HG02840 (cell line): ENCODE results near the gene UVRAG.

ENCODE experiments used
- ATAC-seq: cut with Tn5 transposase; IDR thresholded peaks from one replicate; pipeline ENCODE4 v1.9.1; 2021; ENCODE audit warnings: mild to moderate bottlenecking, moderate library complexity, moderate number of reproducible peaks; ENCODE audit not compliant: unreplicated experiment, low FRiP score

UVRAG gene

DNA sequence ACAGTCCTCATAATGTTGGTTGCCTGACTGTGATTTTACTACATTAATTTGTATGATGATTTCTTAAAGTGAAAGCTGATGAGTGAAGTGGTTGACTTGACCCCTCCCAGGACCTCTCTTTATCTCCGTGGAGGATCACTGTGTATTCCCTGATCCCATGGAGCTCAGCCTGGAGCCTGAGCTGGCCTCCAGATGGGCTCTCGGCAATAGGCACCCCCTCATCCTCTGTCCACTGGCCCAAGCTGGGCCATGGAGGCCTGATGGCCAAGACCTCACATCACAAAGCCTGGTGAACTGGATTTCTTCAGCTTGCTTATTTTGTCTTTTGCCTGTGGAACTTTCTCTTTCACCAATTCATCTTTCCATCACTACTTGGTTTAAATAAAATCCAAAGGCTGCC, 316.1 kb downstream of the UVRAG start:
- no peak for ATAC-seq

GRCh38 chr11:76131671-76132631, 316.9 kb downstream of the UVRAG start:
- ATAC-seq: no peak

- no peak for ATAC-seq
Measured at GRCh38 chr11:76134239-76134638, 319.2 kb downstream of the UVRAG start.

DNA sequence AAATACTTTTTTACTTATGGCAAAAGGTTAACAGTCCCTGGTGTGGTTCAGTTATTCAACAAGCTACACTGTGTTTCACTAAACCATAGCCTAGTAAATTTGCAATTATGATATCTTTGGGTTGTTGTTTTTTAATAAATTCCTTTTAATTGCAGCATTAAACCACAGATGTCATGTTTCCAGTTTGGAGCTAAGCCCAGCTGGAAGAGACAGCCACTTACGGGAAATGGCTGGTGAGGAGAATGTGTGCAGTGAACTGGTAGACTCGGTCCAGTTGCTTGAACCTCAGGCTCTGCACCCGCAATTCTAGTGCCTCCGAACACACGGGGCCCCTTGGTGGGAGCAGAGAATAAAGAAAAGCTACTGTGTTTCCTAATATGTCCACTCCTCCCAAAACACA, 320.5 kb downstream of the UVRAG start:
- no peak for ATAC-seq

GRCh38 chr11:76139314-76139713, 324.3 kb downstream of the UVRAG start:
- ATAC-seq: no peak

DNA sequence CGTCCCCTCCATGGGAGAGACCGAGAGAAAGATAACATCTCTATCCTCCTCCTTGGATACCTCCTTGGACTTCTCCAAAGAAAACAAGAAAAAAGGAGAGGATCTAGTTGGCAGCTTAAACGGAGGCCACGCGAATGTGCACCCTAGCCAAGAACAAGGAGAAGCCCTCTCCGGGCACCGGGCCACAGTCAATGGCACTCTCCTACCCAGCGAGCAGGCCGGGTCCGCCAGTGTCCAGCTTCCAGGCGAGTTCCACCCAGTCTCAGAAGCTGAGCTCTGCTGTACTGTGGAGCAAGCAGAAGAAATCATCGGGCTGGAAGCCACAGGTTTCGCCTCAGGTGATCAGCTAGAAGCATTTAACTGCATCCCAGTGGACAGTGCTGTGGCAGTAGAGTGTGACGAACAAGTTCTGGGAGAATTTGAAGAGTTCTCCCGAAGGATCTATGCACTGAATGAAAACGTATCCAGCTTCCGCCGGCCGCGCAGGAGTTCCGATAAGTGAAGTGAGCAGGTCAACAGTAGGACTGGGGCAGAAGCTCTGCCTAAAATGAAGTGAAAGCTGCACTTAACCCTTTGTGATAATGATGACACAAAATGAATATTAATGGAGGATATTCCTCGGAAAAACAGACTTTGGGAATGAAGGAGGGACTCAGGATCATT, 326.0 kb downstream of the UVRAG start:
- ATAC-seq: no peak

DNA sequence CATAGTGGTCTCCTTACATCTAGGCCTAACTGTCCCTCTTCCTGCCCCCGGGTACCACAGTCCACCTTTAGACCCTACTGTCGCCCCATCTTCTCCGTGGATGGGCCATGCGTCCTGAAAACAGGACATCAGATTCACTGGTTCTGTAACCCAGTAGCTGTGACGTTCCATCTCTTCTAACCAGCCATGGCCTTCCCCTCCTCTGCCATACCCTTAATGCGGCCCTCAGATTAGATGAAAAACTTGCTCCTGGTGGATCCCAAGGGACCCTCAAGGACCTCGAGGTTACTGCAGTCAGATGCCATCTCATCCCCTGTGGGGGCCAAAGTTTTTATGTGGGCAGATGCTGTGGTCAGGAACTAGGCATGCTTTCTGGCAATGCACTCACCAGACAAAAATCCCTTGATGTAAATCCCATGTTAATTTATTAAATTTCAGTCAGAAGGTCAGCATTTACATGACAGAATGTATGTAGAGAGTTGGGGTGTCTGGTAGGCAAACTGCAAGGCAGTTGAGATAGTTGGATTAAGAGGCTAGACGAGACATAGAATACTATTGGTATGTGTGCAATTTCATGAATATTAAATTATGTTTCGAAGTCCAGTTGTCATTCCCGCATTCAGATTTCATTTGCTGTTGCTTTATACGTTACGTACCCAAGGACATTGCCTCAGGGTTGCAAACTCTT, 327.0 kb downstream of the UVRAG start:
- ATAC-seq: no peak

DNA sequence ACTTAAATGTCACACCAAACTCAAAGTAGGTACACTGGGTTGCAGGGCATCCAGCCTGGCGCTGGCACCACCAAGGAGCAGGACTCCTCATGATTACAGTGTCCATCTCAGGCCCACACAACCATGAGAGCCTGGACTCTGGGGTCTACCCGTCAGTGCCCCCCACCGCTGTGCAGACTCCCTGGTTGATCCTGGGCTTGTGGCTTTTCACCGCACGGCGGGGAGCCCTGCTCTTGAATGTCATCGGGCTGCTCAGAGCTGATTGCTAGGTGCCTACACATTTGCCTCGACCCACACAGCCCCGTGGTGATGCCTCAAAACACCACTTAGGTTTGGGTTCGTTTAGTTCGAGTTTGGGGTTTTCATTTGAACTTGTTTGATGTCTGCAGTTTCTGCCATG, 328.3 kb downstream of the UVRAG start:
- ATAC-seq: no peak

- ATAC-seq: no peak
Measured at GRCh38 chr11:76147106-76147740, 332.2 kb downstream of the UVRAG start.

- no peak for ATAC-seq
Measured at GRCh38 chr11:76148231-76148630, 333.2 kb downstream of the UVRAG start.

DNA sequence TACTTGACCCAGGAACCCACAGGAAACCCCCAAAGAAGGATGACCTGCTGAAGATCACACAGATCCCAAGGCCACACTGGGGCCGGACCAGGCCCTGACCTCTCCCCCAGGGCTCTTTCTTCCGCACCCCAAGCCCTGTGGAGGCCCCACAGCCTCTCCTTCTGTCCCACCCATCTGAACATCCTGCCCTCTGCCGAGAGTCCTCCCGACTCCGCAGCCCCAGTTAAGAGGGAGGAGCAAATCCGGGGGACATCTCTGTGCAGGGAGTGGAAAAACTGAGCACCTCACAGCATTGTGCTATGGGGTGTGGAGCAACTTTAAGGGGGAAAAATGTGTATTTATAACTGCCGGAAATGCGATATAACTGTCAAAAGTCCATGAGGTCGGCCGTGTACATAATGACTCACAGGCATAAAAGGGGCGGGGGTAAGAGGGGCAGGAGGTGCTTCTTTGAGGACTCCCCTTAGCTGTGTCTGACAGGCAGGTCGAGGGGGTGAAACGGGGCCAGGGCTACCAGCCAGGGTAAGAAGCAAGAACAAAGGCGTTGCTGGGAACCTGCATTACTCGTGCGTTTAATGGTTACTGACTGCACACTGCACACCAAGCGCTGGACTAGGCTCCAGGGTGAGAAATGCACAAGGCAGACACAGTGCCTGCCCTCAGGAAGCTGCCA, 334.1 kb downstream of the UVRAG start:
- ATAC-seq: no peak

GRCh38 chr11:76149713-76150112, 334.7 kb downstream of the UVRAG start:
- ATAC-seq: no peak

- no peak for ATAC-seq
Measured at GRCh38 chr11:76150141-76150540, 335.1 kb downstream of the UVRAG start.

- no peak for ATAC-seq
Measured at GRCh38 chr11:76151556-76152085, 336.6 kb downstream of the UVRAG start.

DNA sequence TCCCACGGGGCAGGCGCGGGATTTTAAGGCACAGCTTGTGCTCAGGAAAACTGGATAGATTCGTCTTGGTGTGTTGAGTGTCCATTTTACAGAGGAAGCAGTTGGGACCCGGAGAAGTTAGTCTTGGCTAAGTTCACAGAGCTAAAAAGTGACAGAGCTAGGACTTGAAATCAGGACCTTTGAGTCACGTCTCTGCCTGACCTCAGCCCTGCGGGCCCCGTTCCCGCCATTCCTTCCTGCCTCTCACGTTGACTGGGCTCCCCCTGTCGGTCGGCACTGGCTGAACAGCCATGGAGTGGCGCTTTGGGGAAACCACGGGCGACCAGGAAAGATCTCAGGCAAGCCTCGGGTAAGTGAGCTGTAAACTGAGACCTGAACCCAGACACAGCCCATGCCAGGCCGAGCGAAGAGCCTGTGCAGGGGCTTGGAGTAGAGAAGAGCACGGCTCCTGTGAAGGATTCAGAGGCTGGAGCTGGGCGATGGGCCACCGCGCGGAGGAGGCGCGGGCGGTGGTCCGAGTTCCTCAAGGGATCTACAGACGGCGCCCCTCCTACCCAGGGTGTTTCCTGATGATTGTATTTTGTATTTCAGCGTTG, 337.2 kb downstream of the UVRAG start:
- peak; percentile 58 for ATAC-seq

DNA sequence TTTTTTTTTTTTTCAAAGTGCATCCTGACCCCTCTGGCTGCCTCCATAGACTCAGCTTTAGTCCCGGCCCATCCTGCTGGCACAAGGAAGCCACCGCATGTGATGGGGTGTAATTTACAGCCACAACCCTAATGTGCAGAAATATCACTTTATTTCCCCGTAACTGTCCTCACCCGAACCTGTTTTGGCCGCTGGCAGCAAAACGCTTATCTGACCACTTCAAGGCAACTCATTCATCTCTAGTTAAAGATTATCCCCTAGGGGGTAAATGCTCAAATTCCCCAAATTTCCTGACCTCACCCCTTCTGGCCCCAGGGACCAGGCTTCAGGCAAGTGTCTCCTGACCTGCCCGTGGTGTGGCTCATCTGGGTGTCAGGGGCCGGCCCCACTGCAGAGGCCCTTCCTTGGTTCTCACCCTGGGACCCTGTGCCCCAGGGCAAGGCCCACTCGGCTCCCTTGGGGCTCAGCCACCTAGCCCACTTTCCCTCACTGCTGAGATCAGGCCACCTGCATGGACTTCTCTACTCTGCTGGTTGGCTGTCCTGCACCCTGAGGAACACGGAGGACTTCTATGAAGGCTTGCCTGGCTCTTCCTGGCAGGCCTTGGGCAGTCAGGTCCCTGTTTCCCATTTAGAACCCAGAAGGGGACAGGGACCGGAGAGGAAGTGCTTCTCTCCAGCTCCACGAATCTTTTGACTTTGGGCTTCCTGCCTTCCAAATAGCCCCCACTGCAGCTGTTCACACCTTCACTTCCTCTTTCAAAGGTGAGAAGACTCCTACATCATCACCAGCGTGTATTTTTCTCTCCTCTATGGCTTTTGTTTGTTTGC, 337.9 kb downstream of the UVRAG start:
- no peak for ATAC-seq

DNA sequence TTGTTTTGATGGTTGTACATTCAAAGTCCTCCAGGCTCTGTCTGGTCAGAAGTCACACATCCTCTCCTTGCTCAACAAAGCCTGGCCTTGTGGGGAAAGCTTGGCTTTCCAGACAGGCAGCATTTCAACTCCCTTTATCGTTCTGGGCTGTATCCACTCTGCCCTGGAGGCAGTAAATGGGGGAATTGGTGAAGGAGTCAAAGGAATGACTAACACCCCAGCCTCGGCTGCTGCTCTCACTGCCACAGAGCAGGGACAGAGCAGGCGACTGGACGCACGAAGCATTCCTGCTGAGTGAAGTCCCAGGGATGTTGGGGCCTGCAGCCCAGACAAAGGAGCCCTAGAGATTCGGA, 338.5 kb downstream of the UVRAG start:
- ATAC-seq: no peak

- ATAC-seq: no peak
Measured at GRCh38 chr11:76155500-76156227, 340.7 kb downstream of the UVRAG start.
